Fibroblast of villous mesenchyme (primary cell): ENCODE results near the gene NOL11. TPM values are rescaled to one million over a fixed set of nuclear protein-coding genes. Genes with fewer than 3 reads are reported as not detected.

Experiments
- DNase-seq: peaks from one replicate; pipeline ENCODE4 v3.0.0-alpha.2; 2010; ENCODE audit warnings: low read depth
- H3K4me3 ChIP-seq: 2 replicates; pipeline ENCODE4 v1.5.1; 2011; ENCODE audit warnings: low read depth, mild to moderate bottlenecking, low read length
- CTCF ChIP-seq: IDR thresholded peaks from 2 replicates; pipeline ENCODE4 v1.5.1; 2012; ENCODE audit warnings: low read depth, mild to moderate bottlenecking, low read length; ENCODE audit not compliant: insufficient read depth
- total RNA-seq: library from RNA; depleted of rRNA; stranded (reverse); fragments of >200 nt; gene quantifications from 2 replicates; pipeline ENCODE4 v1.2.3, GENCODE V29; 2012

Gene NOL11
- total RNA-seq, 1 donor, result 57.4 TPM

- no peak overlapping the region for H3K4me3 ChIP-seq
- no peak for TF ChIP-seq CTCF
Measured at GRCh38 chr17:67707442-67707841, 10.3 kb upstream of the NOL11 start.

GRCh38 chr17:67708378-67708777, 9.4 kb upstream of the NOL11 start:
- TF ChIP-seq CTCF, result no peak
- H3K4me3 ChIP-seq, result no peak overlapping the region
- DNase-seq, result no peak

More at GRCh38 chr17:67707442-67707841, 10.3 kb upstream of the NOL11 start:
- DNase-seq, result no peak

GRCh38 chr17:67711916-67712315, 5.8 kb upstream of the NOL11 start:
- H3K4me3 ChIP-seq, result no peak overlapping the region
- DNase-seq, result no peak
- no peak for TF ChIP-seq CTCF

GRCh38 chr17:67712375-67712774, 5.4 kb upstream of the NOL11 start:
- H3K4me3 ChIP-seq, result no peak overlapping the region
- no peak for DNase-seq
- TF ChIP-seq CTCF, result no peak

- no peak for DNase-seq
- TF ChIP-seq CTCF, result no peak
- no peak overlapping the region for H3K4me3 ChIP-seq
Measured at GRCh38 chr17:67713169-67713568, 4.6 kb upstream of the NOL11 start.

GRCh38 chr17:67716405-67716798, 1.3 kb upstream of the NOL11 start:
- no peak for DNase-seq

More at GRCh38 chr17:67716405-67716798, 1.3 kb upstream of the NOL11 start:
- TF ChIP-seq CTCF, result no peak
- H3K4me3 ChIP-seq, result no peak overlapping the region
